IPS DF 4.7 (cell line): ENCODE data around the gene VIL1.

Experiments
- DNase-seq: peaks from one replicate; pipeline ENCODE4 v3.0.0-alpha.2; 2013; ENCODE audit warnings: low spot score; ENCODE audit errors: extremely low read depth

Gene VIL1

GRCh38 chr2:218435003-218435982 lies 16.4 kb downstream of the VIL1 start:
- no peak for DNase-seq

DNA sequence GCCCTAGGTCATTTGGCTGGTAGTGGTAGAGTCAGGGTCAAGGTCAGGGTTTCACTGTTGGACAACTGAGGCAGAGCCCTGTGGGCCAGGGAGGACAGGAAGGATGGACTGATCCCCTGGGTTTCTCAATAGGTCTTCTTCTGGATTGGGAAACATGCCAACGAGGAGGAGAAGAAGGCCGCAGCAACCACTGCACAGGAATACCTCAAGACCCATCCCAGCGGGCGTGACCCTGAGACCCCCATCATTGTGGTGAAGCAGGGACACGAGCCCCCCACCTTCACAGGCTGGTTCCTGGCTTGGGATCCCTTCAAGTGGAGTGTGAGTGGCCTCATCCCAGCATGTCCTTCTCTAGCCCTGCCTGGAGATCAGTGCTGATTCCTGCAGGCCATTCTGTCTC lies 18.1 kb downstream of the VIL1 start:
- no peak for DNase-seq

DNA sequence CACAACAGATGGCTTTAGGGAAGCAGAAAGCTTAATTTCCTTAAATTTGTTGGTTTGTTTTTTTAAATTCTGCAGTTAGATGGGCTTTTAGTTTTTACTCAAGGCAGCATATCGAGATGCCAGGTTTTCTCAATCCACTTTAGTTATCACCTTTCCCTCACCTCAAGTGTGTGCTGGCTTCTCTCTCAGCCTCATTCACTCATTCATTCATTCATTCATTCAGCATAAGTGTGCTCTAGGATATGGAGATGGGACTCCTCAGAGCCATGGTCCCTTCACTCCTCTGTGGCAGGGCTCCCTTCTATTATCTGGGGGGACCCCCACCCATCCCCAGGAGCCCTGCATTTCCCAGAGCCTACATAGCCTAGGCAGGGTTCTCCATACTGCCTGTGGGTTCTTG lies 19.0 kb downstream of the VIL1 start:
- no peak for DNase-seq

DNA sequence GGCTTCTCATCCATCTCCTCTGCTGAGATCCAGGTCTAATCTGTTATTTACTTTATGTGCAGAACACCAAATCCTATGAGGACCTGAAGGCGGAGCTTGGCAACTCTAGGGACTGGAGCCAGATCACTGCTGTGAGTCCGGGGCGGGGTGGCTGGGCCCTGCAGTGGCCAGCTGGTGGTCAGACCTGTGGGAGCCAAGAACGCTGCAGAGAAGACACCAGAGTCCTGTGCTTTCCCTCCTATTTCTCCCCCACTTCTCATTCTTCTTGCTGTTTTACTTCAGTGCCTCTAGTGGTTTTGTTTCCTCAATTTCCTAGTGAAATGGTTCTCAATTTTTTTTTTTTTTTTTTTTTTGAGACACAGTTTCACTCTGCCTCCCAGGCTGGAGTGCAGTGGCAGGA lies 19.7 kb downstream of the VIL1 start:
- DNase-seq: no peak

- DNase-seq: no peak
These were observed 25.9 kb downstream of the VIL1 start for GRCh38 chr2:218444692-218445357.

GRCh38 chr2:218445602-218446001 lies 26.7 kb downstream of the VIL1 start:
- no peak for DNase-seq

DNA sequence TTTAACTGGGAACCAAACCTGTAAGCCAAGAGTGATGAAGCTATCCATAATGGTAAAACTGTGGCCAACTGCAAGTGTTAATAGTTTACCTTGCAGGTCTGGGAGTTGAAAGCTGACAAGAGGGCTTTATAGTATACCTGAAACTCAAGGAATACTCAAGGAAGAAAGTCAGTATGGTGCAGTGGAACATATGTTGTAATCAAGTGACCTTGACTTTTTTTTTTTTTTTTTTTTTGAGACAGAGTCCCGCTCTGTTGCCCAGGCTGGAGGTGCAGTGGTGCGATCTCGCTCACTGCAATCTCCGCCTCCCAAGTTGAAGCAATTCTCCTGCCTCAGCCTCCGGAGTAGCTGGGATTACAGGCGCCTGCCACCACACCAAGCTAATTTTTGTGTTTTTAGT lies 27.6 kb downstream of the VIL1 start:
- DNase-seq: no peak

DNA sequence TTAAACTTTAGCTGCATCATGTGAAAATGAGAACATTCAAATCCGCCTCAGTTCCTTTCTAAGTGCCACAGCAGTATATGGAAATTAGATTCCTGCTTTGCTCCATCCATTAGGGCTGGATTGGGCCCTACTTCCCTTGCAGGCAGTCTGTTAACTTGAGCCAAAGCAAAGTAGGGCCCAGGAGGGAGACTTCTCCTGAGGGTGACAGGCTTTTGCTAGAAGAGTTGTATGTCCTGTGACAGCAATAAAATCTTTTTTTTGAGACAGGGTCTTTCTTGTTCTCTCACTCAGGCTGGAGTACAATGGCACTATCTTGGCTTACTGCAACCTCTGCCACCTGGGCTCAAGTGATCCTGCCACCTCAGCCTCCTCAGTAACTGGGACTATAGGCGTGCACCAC lies 28.1 kb downstream of the VIL1 start:
- no peak for DNase-seq

- no peak for DNase-seq
These were observed 30.0 kb downstream of the VIL1 start for GRCh38 chr2:218448934-218449333.

GRCh38 chr2:218452079-218452478 lies 33.2 kb downstream of the VIL1 start:
- DNase-seq: no peak

GRCh38 chr2:218456849-218457248 lies 37.9 kb downstream of the VIL1 start:
- no peak for DNase-seq

DNA sequence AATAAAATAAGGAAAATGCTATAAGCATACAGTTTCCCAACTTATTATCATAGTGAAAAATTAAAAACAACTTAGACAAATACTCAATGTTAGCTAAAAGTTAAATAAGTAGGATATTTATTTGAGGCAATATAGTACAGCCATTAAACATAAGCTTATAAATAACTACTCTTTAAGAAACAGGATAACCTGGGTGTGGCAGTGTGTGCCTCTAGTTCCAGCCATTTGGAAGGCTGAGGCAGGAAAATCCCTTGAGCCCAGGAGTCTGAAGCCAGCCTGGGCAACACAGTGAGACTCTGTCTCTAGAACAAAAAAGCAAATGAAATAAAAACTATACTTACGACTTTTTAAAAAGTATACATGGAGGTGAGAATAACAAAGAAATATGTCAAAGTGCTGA lies 39.7 kb downstream of the VIL1 start:
- DNase-seq: no peak

DNA sequence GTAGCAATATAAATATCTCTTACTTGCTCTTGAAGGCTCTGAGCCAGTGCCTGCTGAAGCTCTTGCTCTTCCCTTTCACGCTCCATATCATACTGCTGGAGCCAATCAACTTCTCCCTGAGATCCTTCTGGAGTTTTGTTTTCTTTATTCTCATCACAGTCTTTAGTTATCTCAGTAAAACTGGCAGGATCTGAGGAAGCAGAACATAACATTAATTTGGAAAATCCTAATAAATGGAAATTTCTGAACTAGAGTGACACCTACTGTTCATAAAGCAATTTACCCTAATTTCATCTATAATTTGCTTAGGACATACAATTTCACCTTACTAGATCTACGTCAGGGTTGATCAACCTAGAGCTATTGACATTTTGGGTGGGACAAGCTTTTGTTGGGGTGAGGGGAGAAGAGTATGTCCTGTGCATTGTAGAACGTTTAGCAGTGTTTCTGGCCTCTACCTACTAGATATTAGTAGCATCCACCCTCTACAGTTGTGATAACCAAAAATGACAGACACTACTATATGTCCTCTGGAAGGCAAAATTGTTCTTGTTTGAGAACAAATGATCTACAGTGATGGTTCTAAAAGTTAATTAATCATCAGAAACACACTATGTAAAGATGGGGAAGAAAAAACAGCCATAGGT lies 47.2 kb downstream of the VIL1 start:
- no peak for DNase-seq

DNA sequence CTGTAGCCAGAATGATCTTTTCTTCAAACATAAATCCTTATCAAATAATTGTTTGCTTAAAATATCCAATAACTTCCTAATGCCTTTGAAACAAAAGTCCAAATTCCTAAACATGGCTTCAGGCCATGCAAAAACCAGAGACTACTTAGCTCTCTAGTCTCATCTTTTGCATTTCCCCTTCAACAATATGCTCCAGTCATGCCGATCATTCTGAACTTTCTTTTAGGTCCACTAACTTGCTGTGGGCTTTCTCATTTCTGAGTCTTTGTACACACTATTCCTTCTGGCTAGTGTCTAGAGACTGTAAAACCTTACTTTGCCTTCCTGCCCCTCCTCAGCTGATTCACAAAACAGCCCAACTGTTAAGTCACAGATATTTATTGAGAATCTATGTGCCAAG lies 51.5 kb downstream of the VIL1 start:
- no peak for DNase-seq

DNA sequence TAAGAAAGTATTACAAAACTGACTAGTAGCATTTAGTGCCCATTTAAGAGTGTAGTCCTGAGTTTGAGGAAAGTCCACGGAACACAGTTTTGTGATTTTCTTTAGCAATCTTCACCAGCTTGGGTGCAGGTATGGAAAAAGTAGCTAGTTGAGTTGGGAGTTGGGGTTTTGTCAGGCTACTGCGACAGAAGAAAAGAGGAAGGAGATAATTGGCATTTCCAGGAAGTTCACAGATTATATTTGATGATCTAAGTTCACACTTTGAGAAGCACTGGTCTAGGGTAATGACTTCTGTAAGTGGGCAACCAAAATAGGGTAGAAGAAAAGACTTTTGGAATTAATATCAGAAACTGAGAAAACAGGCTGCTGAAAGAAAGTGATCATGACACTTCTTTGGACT lies 52.1 kb downstream of the VIL1 start:
- DNase-seq: no peak

DNA sequence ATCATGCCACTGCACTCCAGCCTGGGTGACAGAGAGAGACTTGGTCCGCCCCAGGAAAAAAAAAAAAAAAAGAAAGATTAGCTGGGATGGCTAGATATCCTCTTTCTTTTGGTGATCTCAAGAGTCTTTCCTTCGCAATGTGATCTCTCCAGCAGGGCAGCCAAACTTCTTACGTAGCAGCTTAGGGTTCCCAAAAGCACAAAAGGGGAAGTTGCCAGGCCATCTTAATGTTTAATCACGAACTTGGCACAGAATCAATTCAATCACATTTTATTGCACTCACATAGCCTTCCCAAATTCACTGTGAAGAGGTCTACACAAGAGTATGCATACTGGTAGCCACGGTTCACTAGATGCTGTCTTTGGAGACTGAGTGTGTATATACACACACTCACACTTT lies 53.1 kb downstream of the VIL1 start:
- no peak for DNase-seq

GRCh38 chr2:218472988-218473387 lies 54.1 kb downstream of the VIL1 start:
- DNase-seq: no peak

DNA sequence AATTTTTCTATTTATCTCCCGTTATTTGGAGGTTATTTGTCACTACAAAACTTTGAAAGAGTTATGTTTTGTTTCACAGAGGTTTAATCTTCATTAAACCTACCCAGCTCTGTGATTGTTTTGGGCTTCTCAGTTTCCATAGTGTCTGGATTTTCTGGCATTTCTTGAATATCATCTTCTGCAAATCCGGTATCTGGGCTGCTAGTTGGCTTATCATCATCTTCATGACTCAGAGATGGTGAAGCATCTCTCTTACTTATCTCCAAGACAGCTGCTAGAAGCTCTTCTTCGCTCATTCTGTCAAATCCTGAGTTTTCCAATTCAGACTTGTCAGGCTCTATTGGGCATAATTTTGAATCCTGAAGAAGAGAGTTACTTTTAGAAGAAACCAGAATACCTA lies 55.6 kb downstream of the VIL1 start:
- no peak for DNase-seq

DNA sequence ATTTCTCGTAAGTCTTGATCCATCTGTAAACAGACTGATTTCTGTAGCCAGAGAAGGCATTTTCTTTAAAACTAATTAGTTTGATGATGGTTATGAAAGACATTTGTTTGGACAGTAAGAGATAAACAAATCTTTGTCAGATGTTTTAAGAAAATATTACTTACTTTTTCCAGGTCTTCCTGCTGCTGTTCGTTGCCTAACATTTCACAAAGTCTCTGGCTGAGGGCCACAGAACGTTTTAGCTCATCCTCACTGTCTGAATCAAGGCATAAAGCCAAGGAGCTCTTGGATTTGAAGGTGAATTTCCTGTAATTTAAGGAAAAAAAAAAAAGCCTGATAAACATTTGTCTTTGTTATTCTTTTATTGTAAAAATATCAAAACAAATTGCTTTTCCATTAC lies 57.8 kb downstream of the VIL1 start:
- no peak for DNase-seq

DNA sequence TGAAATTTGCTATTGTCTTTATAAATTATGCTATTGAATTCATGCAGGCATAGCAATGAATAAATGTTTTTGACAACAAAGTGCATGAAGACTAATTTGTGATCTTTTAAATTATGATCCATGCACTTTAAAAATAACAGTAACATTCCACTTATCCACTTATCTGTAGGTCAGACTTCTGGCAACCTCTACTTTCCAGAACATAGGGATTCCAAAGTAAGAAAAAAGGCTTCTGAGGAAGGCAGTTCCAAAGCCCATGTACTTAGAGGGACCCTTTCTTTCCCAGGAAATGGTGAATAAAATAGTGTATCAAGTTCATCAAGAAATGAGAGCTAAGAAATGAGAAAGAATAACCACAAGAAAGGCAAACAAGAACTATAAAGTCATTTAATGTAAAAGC lies 58.3 kb downstream of the VIL1 start:
- DNase-seq: no peak

- no peak for DNase-seq
These were observed 59.6 kb downstream of the VIL1 start for GRCh38 chr2:218478544-218478943.

GRCh38 chr2:218479595-218479994 lies 60.7 kb downstream of the VIL1 start:
- no peak for DNase-seq
